Mesendoderm (in vitro differentiated cells): ENCODE measurements around the gene APOD.
"Not testable (repeated sequence)": the region's sequence is repeated elsewhere in the genome, so short reads cannot be mapped to it uniquely, and the experiment has no call there.

ENCODE experiments used
- DNase-seq: peaks from one replicate; pipeline ENCODE4 v3.0.0; 2013
- H2AK5ac ChIP-seq: 2 replicates; pipeline ENCODE4 v1.6.1; 2013; ENCODE audit warnings: low read length, inconsistent platforms
- H2BK120ac ChIP-seq: 2 replicates; pipeline ENCODE4 v1.6.1; 2013; ENCODE audit warnings: low read depth, mild to moderate bottlenecking, low read length, moderate library complexity, mixed read lengths
- H2BK15ac ChIP-seq: replicated peaks from 2 replicates; pipeline ENCODE4 v1.6.1; 2013; ENCODE audit warnings: low read depth, mild to moderate bottlenecking, moderate library complexity
- H2BK5ac ChIP-seq: 2 replicates; pipeline ENCODE4 v1.6.1; 2013; ENCODE audit warnings: low read length, inconsistent platforms
- H3K18ac ChIP-seq: 2 replicates; pipeline ENCODE4 v1.6.1; 2013; ENCODE audit warnings: mild to moderate bottlenecking, low read length, mixed read lengths
- H3K23ac ChIP-seq: one replicate; pipeline ENCODE4 v1.6.1; 2013; ENCODE audit warnings: low read length
- H3K27ac ChIP-seq: 2 replicates; pipeline ENCODE4 v1.5.1; 2013; ENCODE audit warnings: low read depth, mild to moderate bottlenecking, inconsistent platforms, low read length, moderate library complexity
- H3K27me3 ChIP-seq: 2 replicates; pipeline ENCODE4 v1.6.1; 2013; ENCODE audit warnings: low read length, control low read depth, mild to moderate bottlenecking, inconsistent platforms; ENCODE audit not compliant: insufficient read depth, poor library complexity
- H3K36me3 ChIP-seq: 2 replicates; pipeline ENCODE4 v1.6.1; 2013; ENCODE audit warnings: low read length, inconsistent platforms; ENCODE audit not compliant: control insufficient read depth, insufficient read depth
- H3K4ac ChIP-seq: one replicate; pipeline ENCODE4 v1.6.1; 2013; ENCODE audit warnings: low read depth, mild to moderate bottlenecking, low read length, moderate library complexity
- H3K4me1 ChIP-seq: 2 replicates; pipeline ENCODE4 v1.6.1; 2013; ENCODE audit warnings: low read depth, low read length, inconsistent platforms; ENCODE audit not compliant: control insufficient read depth
- H3K4me2 ChIP-seq: 2 replicates; pipeline ENCODE4 v1.6.1; 2013; ENCODE audit warnings: low read length
- H3K4me3 ChIP-seq: 2 replicates; pipeline ENCODE4 v1.5.1; 2013; ENCODE audit warnings: mild to moderate bottlenecking, low read length
- H3K56ac ChIP-seq: one replicate; pipeline ENCODE4 v1.6.1; 2013; ENCODE audit warnings: low read length
- H3K79me1 ChIP-seq: 2 replicates; pipeline ENCODE4 v1.6.1; 2013; ENCODE audit warnings: low read length, inconsistent platforms
- H3K79me2 ChIP-seq: 2 replicates; pipeline ENCODE4 v1.6.1; 2013; ENCODE audit warnings: mild to moderate bottlenecking, low read length; ENCODE audit not compliant: control insufficient read depth, insufficient read depth
- H3K9ac ChIP-seq: 2 replicates; pipeline ENCODE4 v1.6.1; 2013; ENCODE audit warnings: low read length, inconsistent platforms
- H4K5ac ChIP-seq: one replicate; pipeline ENCODE4 v1.6.1; 2013; ENCODE audit warnings: low read length
- H4K8ac ChIP-seq: one replicate; pipeline ENCODE4 v1.6.1; 2013; ENCODE audit warnings: low read depth, mild to moderate bottlenecking, control low read depth, low read length, moderate library complexity
- WGBS: extraction: QIAGEN DNeasy Blood & Tissue Kit; methylation state at CpG from one replicate; pipeline ENCODE4 v1.1.7; 2013; ENCODE audit warnings: low lambda C conversion rate, missing lambda C conversion rate; ENCODE audit not compliant: insufficient coverage; ENCODE audit errors: extremely low coverage; 5-methylcytosine and 5-hydroxymethylcytosine counted together

The APOD gene

GRCh38 chr3:195630086-195630917 lies 46.6 kb upstream of the APOD start:
- not testable (repeated sequence) for H3K18ac ChIP-seq, H3K4me2 ChIP-seq, H2BK120ac ChIP-seq, DNase-seq, H2BK15ac ChIP-seq, H4K5ac ChIP-seq, H2AK5ac ChIP-seq, H3K27me3 ChIP-seq, H3K27ac ChIP-seq, H3K79me1 ChIP-seq, H4K8ac ChIP-seq, H3K23ac ChIP-seq, H3K36me3 ChIP-seq, H3K56ac ChIP-seq, H3K79me2 ChIP-seq, H3K4me3 ChIP-seq, H3K4ac ChIP-seq, H3K4me1 ChIP-seq, H3K9ac ChIP-seq, H2BK5ac ChIP-seq
- no CpG with 5 or more reads among the region's 32 CpGs for WGBS

- not testable (repeated sequence) for H3K27ac ChIP-seq, H2BK15ac ChIP-seq, H2BK120ac ChIP-seq, H3K4me3 ChIP-seq, H3K9ac ChIP-seq, DNase-seq, H3K4me2 ChIP-seq, H3K79me2 ChIP-seq, H3K36me3 ChIP-seq, H3K4me1 ChIP-seq, H3K18ac ChIP-seq, H3K79me1 ChIP-seq, H3K4ac ChIP-seq, H3K23ac ChIP-seq, H2AK5ac ChIP-seq, H4K8ac ChIP-seq, H2BK5ac ChIP-seq, H3K56ac ChIP-seq, H4K5ac ChIP-seq, H3K27me3 ChIP-seq
- WGBS = no CpG with 5 or more reads among the region's 7 CpGs
Observed at GRCh38 chr3:195629682-195630081, 45.9 kb upstream of the APOD start.

GRCh38 chr3:195628386-195628920 lies 44.7 kb upstream of the APOD start:
- no CpG with 5 or more reads among the region's 23 CpGs for WGBS
- H3K9ac ChIP-seq, DNase-seq: not testable (repeated sequence)

DNA sequence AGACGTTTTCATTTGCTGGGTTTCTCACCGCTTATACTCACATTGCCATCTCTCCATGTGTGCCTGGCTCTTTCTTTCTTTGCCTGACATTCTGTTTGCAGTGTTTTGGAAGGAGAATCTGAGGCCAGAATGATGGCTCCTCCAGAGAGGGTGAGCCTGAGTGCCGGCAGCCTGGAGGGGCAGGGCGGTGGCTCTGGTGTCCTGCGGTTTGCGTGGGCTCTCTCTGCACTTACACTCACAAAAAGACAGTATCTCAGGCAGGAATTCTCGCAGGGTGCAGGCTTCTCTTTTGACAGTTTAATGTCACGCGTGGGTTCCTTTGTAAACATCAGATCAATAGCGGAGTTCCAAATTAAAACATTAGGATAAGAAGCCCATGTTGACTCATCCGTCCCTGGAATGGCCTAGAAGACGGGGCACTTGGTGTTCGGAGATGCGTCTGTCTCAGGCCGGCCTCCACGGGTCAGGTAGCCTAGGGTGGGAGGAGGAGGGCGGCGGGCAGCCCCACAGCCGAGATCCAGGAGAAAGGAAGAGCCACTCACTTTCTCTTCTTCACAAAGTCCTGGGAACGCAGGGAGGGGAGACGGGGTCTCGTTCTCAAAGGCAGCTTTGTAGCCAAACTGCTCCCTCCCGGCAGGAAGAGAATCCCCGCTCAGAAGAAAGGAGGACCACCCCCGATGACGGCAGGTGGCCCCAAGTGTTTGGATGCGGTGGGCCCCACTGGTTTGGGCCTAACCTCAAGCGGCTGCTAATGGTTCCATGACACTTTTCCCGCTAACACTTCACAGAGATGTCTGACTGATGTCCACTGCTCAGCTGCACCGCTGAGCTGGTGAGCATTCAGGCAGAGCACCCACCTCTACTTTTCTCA lies 44.0 kb upstream of the APOD start:
- not testable (repeated sequence) for H3K23ac ChIP-seq, H4K8ac ChIP-seq, H2BK5ac ChIP-seq, H4K5ac ChIP-seq, H2AK5ac ChIP-seq, H3K56ac ChIP-seq, H3K18ac ChIP-seq, H2BK15ac ChIP-seq, H3K27ac ChIP-seq, H3K79me1 ChIP-seq, H3K27me3 ChIP-seq, H3K4me2 ChIP-seq, H3K79me2 ChIP-seq, H3K9ac ChIP-seq, H3K4ac ChIP-seq, H3K36me3 ChIP-seq, H3K4me1 ChIP-seq, H2BK120ac ChIP-seq, DNase-seq, H3K4me3 ChIP-seq
- no CpG with 5 or more reads among the region's 30 CpGs for WGBS

More at GRCh38 chr3:195628386-195628920, 44.7 kb upstream of the APOD start:
- H3K18ac ChIP-seq, H2BK5ac ChIP-seq, H3K79me2 ChIP-seq, H4K8ac ChIP-seq, H2BK15ac ChIP-seq, H2BK120ac ChIP-seq, H3K4ac ChIP-seq, H3K79me1 ChIP-seq, H3K27me3 ChIP-seq, H3K36me3 ChIP-seq, H2AK5ac ChIP-seq, H3K23ac ChIP-seq, H3K4me1 ChIP-seq, H3K27ac ChIP-seq, H3K4me3 ChIP-seq, H3K4me2 ChIP-seq, H3K56ac ChIP-seq, H4K5ac ChIP-seq: not testable (repeated sequence)

GRCh38 chr3:195624603-195625560 lies 41.1 kb upstream of the APOD start:
- not testable (repeated sequence) for H3K4me3 ChIP-seq, H3K23ac ChIP-seq, DNase-seq

More at GRCh38 chr3:195624603-195625560, 41.1 kb upstream of the APOD start:
- not testable (repeated sequence) for H3K79me2 ChIP-seq, H3K9ac ChIP-seq, H4K5ac ChIP-seq, H3K27me3 ChIP-seq, H3K18ac ChIP-seq, H4K8ac ChIP-seq, H3K4me2 ChIP-seq, H3K79me1 ChIP-seq, H3K36me3 ChIP-seq, H2AK5ac ChIP-seq, H2BK5ac ChIP-seq, H3K4me1 ChIP-seq, H3K27ac ChIP-seq, H2BK120ac ChIP-seq, H3K4ac ChIP-seq, H2BK15ac ChIP-seq
- H3K56ac ChIP-seq = peak overlapping the region; percentile 56
- WGBS = no CpG with 5 or more reads among the region's 62 CpGs
